T-helper 9 cell (primary cell): Measurements from ENCODE around the gene SERPINB12.

ENCODE experiments used
- DNase-seq: peaks from one replicate; pipeline ENCODE4 v3.0.0-alpha.2; 2020

SERPINB12 gene

GRCh38 chr18:63552581-63552980, 10.4 kb downstream of the SERPINB12 start:
- DNase-seq, result no peak

DNA sequence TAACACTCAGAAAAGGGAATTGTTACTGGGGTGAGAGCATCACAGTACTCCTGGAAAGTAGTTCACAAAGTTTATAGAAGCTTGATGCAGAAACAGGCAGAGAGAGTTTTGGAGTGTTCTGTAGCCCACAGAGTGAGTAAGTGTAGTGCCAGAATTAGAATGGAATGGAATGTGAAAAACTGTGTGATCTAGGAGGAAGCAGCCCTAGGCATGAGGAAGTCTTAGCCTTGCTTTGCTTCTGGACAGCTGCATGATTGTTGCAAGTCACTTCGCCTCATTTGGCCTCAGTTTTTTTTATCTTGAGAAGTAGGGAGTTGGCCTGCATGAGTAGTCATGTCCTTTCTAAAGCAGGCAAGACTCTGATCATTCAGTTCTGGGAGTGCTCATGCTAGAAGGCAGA, 10.9 kb downstream of the SERPINB12 start:
- DNase-seq, result no peak

GRCh38 chr18:63559567-63560491, 17.7 kb downstream of the SERPINB12 start:
- no peak for DNase-seq

GRCh38 chr18:63562284-63562683, 20.1 kb downstream of the SERPINB12 start:
- no peak for DNase-seq

- no peak for DNase-seq
Observed at GRCh38 chr18:63564021-63564420, 21.9 kb downstream of the SERPINB12 start.

GRCh38 chr18:63564561-63564960, 22.4 kb downstream of the SERPINB12 start:
- no peak for DNase-seq

DNA sequence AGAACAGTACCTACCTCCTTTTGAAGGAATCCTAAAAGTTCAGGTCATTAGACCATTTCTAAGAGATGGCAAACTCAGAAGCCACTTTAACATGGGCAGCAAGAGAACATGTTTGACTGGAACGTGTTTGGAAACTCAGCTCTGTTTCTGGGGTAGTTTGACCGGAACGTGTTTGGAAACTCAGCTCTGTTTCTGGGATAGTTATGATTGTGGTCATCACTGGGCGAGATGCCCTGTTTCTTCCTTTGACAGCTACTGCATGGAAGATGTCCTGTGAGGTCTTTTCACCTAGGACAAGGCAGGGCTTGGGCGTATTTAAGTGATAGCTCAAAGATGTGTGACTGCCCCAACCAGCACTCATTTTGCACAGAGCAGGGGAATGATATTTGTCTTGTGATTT, 25.1 kb downstream of the SERPINB12 start:
- no peak for DNase-seq

DNA sequence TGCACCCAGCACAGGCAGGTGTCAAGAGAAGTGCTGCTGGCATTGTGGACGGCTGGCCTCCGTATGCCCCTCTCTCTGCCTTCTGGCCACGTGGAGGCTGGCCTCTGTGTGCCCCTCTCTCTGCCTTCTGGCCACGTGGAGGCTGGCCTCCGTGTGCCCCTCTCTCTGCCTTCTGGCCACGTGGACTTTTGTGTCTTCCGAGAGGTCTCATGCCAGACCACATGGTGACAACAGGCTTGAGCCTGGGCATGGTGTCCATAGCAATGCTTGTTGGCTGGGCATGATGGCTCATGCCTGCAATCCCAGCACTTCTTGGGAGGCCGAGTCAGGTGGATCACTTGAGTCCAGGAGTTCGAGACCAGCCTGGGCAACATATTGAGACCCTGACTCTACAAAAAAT, 25.7 kb downstream of the SERPINB12 start:
- DNase-seq, result no peak

GRCh38 chr18:63570721-63571120, 28.6 kb downstream of the SERPINB12 start:
- no peak for DNase-seq

DNA sequence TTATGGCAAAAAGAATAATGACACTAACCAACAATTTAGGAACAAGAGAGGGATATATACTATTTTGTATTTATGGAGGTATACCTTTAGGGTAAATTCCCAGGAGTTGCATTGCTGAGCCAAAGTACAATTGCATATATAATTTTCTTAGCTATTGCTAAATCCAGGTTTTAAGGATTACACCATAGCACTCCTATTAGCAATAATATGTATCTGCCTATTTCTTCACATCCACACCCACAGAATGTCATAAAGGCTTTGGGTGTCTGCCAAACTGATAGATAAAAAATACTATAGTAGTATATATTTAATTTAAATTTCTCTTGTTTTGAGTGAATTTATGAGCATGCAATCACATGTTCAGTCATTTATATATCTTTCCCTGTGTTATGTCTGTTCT, 33.5 kb downstream of the SERPINB12 start:
- no peak for DNase-seq

DNA sequence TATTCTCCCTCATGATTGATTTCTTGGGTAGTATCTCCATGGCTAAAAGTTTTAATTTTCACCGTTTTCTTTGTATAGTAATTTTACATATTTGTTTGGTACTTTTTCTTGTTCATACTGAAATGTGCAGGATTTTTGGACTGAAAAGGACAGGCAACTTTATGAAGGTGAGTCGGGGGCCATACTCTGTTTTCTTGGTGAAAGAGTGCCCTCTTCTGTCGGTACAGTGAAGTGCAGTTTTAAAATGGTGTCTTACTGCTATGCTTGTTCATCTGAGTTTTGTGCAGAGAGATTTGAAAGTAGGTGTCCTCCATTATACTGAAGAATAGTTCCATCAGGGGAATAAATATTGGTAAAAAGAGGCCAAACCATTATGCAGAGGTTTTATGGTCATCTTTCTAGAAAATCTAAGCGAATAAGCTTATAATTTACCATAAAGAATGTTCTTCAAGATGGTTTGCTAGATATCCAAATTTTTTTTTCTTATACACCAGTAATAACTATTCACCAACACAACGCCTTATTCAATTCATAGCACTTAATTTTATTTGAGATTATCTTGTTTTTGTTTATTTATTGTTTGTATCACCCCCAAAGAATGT, 36.3 kb downstream of the SERPINB12 start:
- no peak for DNase-seq

DNA sequence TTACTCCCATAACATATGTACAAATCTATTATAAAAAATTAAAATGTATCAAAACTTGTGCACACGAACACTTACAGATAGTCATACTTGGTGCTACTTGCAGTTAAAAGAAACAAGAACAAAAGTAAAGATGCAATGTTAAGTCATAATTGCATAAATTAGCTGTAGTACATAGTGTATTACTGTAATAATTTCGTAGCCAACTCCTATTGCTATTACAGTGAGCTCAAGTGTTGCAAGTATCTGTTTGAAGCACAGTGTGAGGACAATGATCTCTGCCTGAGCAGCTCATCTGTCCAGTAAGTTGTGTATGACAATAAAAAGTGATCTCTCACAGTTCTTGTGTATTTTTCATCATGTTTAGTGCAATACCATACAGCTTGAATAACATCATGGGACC, 37.4 kb downstream of the SERPINB12 start:
- no peak for DNase-seq

- no peak for DNase-seq
Observed at GRCh38 chr18:63585988-63586387, 43.8 kb downstream of the SERPINB12 start.

DNA sequence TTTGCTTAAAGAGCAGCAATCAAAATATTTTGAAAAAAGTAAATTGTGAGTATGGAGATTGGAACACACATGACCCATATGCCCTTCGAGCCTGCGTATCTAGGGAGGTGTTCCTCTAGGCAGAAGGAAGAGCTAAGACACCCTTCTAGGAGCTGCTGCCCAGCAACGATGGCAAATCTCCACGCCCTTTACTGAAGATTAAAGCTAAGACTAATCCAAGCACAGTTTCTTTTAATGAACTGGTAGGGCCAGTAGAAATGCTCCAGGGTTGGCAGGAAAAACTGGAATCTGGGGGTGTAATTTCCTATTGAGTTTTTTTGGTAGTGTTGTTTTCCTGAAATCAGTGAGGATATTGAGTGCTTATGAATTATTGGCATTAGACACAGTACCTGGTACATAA, 44.3 kb downstream of the SERPINB12 start:
- DNase-seq, result no peak

DNA sequence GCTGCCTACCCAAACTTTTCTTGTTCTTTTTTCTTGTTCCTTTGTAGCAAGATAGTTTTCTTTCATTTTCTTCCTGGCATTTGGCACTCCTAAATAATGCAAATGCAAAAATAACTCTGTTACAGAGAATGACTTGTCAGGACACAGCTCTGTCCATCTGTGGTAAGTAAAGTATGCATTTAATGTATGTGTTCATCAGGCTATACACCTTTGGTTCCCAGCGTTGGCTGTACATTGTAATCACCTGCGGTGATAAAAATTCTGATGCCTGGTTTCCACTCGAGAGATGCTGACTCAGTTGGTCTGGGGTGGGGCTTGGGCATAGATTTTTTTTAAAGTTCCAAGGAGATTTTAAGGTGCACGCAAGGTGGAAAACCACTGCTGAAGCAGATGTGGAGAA, 44.8 kb downstream of the SERPINB12 start, which contains the start of gene SERPINB13:
Gene SERPINB13, plus strand, starts transcription at position 378 of the 400 bp plus-strand sequence. CDS start 1,325 bp downstream, outside the sequence.
- DNase-seq, result no peak

DNA sequence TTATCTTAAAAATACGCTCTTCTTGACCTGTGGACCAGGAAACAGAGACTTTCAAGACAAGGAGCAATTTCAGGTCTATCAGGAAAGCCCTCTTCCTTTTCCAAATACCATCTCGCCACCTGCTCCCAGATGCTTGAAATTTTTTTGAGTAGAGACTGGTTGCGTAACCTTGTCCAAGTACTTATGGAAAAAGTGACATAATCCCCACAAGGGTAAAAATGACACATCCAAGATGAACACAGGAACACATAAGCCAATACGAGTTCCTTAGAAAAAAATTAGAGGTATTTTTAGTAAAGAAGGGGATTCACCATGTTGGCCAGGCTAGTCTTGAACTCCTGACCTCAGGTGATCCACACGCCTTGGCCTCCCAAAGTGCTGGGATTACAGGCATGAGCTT, 46.7 kb downstream of the SERPINB12 start:
- no peak for DNase-seq

GRCh38 chr18:63590373-63590772, 48.2 kb downstream of the SERPINB12 start:
- DNase-seq, result no peak

- no peak for DNase-seq
Observed at GRCh38 chr18:63590966-63591695, 49.0 kb downstream of the SERPINB12 start.

DNA sequence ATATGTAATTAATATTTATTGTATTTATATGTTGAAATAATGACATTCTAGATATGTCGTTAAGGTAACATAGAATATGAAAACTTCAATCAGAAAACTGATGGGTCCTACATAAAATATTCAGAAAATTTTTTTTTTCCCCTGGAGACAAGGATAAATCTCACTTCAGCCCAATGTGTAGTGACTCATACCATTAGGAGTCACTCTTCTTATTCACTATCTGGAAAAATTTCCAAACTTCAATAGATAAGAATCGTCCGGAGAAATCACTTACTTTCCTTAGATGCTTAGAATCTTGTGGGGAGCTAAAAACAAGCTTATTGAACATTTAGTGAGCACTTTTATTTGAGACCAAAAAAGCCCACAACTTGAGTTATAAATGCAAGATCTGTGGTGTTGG, 49.6 kb downstream of the SERPINB12 start:
- DNase-seq, result no peak

- DNase-seq, result no peak
Observed at GRCh38 chr18:63592471-63592870, 50.3 kb downstream of the SERPINB12 start.

- no peak for DNase-seq
Observed at GRCh38 chr18:63596964-63597363, 54.8 kb downstream of the SERPINB12 start.

DNA sequence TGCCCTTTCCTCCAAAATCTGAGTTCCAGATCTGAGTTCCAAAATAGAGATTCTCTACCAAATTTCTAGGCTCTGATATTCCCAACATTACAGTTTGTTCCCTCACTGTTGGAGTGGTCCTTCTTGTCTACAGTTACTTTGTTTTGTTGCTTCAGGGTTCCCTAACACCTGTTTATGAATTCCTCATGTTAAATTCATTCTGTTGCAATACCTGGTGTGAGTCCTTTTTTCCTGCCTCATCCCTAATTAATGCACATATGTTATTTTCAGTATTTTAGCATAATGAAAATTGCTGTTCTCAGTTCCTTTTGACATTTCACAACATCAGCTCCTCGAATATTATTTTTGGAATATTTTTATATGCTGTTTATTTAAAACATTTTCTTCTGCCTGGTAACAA, 61.2 kb downstream of the SERPINB12 start:
- DNase-seq, result no peak

GRCh38 chr18:63603772-63604171, 61.6 kb downstream of the SERPINB12 start:
- DNase-seq, result no peak
